ENCODE measurements around the gene PEPD. TPM values are rescaled to one million over a fixed set of nuclear protein-coding genes. Genes with fewer than 3 reads are reported as not detected.

The PEPD gene
- total RNA-seq, 2 experiments from 2014 or later = 17.5 to 23.0 TPM

GRCh38 chr19:33513424-33513823, 8.2 kb downstream of the PEPD start:
- Histone ChIP-seq H3K4me3 (ENCODE audit: low read length) (no peak overlapping the region), H3K36me3 (ENCODE audit: insufficient read depth, low read length) (peaks cover 16% of the 10 kb centered on the region), H3K27me3 (ENCODE audit: control insufficient read depth in 1 of 2, insufficient read depth in 2 of 2, low read length in 2 of 2) (no peaks in the 10 kb centered on the region), H3K4me1 (ENCODE audit: insufficient read depth, low read length) (peaks cover 25% of the 10 kb centered on the region), H3K9me3 (ENCODE audit: control insufficient read depth in 1 of 2, insufficient read depth in 1 of 2, low read length in 2 of 2) (no peaks in the 10 kb centered on the region), H3K27ac (ENCODE audit: low read depth in 1 of 2, low read length in 2 of 2) (no peak overlapping the region)
- ATAC-seq (ENCODE audit: poor library complexity) = no peak
- Mint-ChIP-seq H3K36me3 (ENCODE audit: low read depth) (peaks cover 22% of the 10 kb centered on the region), H3K4me3 (no peak overlapping the region), H3K27ac (no peak overlapping the region), H3K4me1 (ENCODE audit: low read depth) (peaks cover 37% of the 10 kb centered on the region), H3K27me3 (no peaks in the 10 kb centered on the region), H3K9me3 (no peaks in the 10 kb centered on the region)
- intact Hi-C loops (cut with DNase I, micrococcal nuclease) = no loop called here
- TF ChIP-seq, protein P1, sequence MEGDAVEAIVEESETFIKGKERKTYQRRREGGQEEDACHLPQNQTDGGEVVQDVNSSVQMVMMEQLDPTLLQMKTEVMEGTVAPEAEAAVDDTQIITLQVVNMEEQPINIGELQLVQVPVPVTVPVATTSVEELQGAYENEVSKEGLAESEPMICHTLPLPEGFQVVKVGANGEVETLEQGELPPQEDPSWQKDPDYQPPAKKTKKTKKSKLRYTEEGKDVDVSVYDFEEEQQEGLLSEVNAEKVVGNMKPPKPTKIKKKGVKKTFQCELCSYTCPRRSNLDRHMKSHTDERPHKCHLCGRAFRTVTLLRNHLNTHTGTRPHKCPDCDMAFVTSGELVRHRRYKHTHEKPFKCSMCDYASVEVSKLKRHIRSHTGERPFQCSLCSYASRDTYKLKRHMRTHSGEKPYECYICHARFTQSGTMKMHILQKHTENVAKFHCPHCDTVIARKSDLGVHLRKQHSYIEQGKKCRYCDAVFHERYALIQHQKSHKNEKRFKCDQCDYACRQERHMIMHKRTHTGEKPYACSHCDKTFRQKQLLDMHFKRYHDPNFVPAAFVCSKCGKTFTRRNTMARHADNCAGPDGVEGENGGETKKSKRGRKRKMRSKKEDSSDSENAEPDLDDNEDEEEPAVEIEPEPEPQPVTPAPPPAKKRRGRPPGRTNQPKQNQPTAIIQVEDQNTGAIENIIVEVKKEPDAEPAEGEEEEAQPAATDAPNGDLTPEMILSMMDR (IDR thresholded peaks at IDR 0.05) = no peak
- ChIA-PET POLR2A (no interaction called here), CTCF (no interaction called here)
- DNase-seq = no peak

DNA sequence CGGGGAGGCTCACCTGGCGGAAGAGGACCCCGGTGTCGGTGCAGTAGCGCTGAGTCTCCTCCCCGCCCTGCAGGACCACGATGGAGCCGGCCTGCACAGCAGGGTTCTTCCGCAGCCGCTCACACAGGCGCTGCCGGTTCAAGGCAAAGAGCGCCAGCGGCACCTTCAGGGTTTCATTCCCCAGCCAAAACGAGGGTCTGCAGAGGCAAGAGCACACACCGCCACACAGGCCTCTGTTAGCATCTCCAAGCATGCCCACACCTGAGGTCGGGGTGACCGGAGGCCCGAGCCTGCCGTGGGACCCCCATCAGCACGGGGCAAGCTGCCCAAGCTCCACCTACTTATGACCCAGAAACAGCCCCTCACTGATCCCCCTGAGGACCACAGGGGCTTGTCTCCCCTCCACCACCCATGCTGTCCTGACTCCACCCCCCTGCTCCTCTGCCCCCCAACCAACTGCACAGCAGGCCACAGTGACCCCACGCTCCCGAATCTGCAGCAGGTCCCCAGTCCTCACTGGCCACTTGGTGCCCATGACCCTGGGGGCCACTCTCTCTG, 8.9 kb downstream of the PEPD start:
- H3K36me3 ChIP-seq (ENCODE audit: insufficient read depth, low read length) = peaks cover 19% of the 10 kb centered on the region
- no peaks in the 10 kb centered on the region for H3K27me3 ChIP-seq (ENCODE audit: control insufficient read depth in 1 of 2, insufficient read depth in 2 of 2, low read length in 2 of 2)
- ChIA-PET POLR2A (no interaction called here), CTCF (no interaction called here)
- peaks cover 36% of the 10 kb centered on the region for H3K4me1 Mint-ChIP-seq (ENCODE audit: low read depth)
- no peak overlapping the region for H3K27ac Mint-ChIP-seq
- TF ChIP-seq, protein P1 (IDR thresholded peaks at IDR 0.05) = no peak
- peaks cover 22% of the 10 kb centered on the region for H3K36me3 Mint-ChIP-seq (ENCODE audit: low read depth)
- no peak overlapping the region for H3K4me3 ChIP-seq (ENCODE audit: low read length)
- H3K27me3 Mint-ChIP-seq = no peaks in the 10 kb centered on the region
- DNase-seq = no peak
- H3K27ac ChIP-seq (ENCODE audit: low read depth in 1 of 2, low read length in 2 of 2) = no peak overlapping the region
- H3K9me3 Mint-ChIP-seq = no peaks in the 10 kb centered on the region
- H3K4me3 Mint-ChIP-seq = no peak overlapping the region
- peaks cover 25% of the 10 kb centered on the region for H3K4me1 ChIP-seq (ENCODE audit: insufficient read depth, low read length)
- ATAC-seq (ENCODE audit: poor library complexity) = no peak
- no peaks in the 10 kb centered on the region for H3K9me3 ChIP-seq (ENCODE audit: control insufficient read depth in 1 of 2, insufficient read depth in 1 of 2, low read length in 2 of 2)
- intact Hi-C loops (cut with DNase I, micrococcal nuclease) = no loop called here

GRCh38 chr19:33512021-33512420, 9.6 kb downstream of the PEPD start:
- Mint-ChIP-seq H3K4me3 (no peak overlapping the region), H3K9me3 (no peaks in the 10 kb centered on the region), H3K27me3 (no peaks in the 10 kb centered on the region), H3K4me1 (ENCODE audit: low read depth) (peaks cover 36% of the 10 kb centered on the region), H3K36me3 (ENCODE audit: low read depth) (peaks cover 22% of the 10 kb centered on the region), H3K27ac (no peak overlapping the region)
- DNase-seq = no peak
- intact Hi-C loops (cut with DNase I, micrococcal nuclease) = no loop called here
- TF ChIP-seq, protein P1 (IDR thresholded peaks at IDR 0.05) = no peak
- H3K4me1 ChIP-seq (ENCODE audit: insufficient read depth, low read length) = peaks cover 25% of the 10 kb centered on the region
- H3K9me3 ChIP-seq (ENCODE audit: control insufficient read depth in 1 of 2, insufficient read depth in 1 of 2, low read length in 2 of 2) = no peaks in the 10 kb centered on the region
- no peak overlapping the region for H3K27ac ChIP-seq (ENCODE audit: low read depth in 1 of 2, low read length in 2 of 2)
- H3K36me3 ChIP-seq (ENCODE audit: insufficient read depth, low read length) = peaks cover 19% of the 10 kb centered on the region
- ATAC-seq (ENCODE audit: poor library complexity) = no peak
- no peaks in the 10 kb centered on the region for H3K27me3 ChIP-seq (ENCODE audit: control insufficient read depth in 1 of 2, insufficient read depth in 2 of 2, low read length in 2 of 2)
- no peak overlapping the region for H3K4me3 ChIP-seq (ENCODE audit: low read length)
- CTCF ChIA-PET = no interaction called here
- POLR2A ChIA-PET = interaction anchor here (0.7 kb wide), 1 partner anchor 34 kb away, joined by 3 read pairs; no protein-coding TSS in a partner anchor

Data from CD4-positive, alpha-beta T cell (primary cell).